Type B pancreatic cell (in vitro differentiated cells): ENCODE measurements around the gene NEK7. TPM values are rescaled to one million over a fixed set of nuclear protein-coding genes. Genes with fewer than 3 reads are reported as not detected.

Experiments
- DNase-seq: peaks from one replicate; pipeline ENCODE4 v3.0.0; 2021; ENCODE audit warnings: mixed read lengths; ENCODE audit not compliant: unreplicated experiment; ENCODE audit errors: extremely low spot score
- H3K27ac Mint-ChIP-seq: 2 replicates; pipeline ENCODE4 v1.8.0; 2021; ENCODE audit warnings: mild to moderate bottlenecking, mixed read lengths
- H3K27me3 Mint-ChIP-seq: 2 replicates; pipeline ENCODE4 v1.8.0; 2021; ENCODE audit warnings: mixed read lengths
- H3K36me3 Mint-ChIP-seq: 2 replicates; pipeline ENCODE4 v1.8.0; 2021; ENCODE audit warnings: mixed read lengths
- H3K4me1 Mint-ChIP-seq: one replicate; pipeline ENCODE4 v1.8.0; 2021; ENCODE audit warnings: mixed read lengths; ENCODE audit not compliant: unreplicated experiment
- H3K4me3 Mint-ChIP-seq: 2 replicates; pipeline ENCODE4 v1.8.0; 2021; ENCODE audit warnings: mild to moderate bottlenecking, mixed read lengths
- H3K9me3 Mint-ChIP-seq: 2 replicates; pipeline ENCODE4 v1.8.0; 2021; ENCODE audit warnings: mixed read lengths
- CTCF ChIP-seq: fragments of 200-600 bp; sonication (generic); conservative IDR thresholded peaks from 2 replicates; pipeline ENCODE4 v1.5.0; 2021; ENCODE audit warnings: antibody characterized with exemption, mild to moderate bottlenecking
- total RNA-seq: library from RNA; stranded (reverse); gene quantifications from 2 replicates; pipeline ENCODE4 v1.2.1, GENCODE V29; 2021; ENCODE audit warnings: low replicate concordance

NEK7 gene
- total RNA-seq, 1 donor from 2014 or later, result 35.1 TPM

GRCh38 chr1:198116069-198116468, 40.7 kb upstream of the NEK7 start:
- no peak for DNase-seq
- TF ChIP-seq CTCF, result no peak
- no peaks in the 10 kb centered on the region for H3K4me1 Mint-ChIP-seq
- H3K27ac Mint-ChIP-seq, result no peak overlapping the region
- no peaks in the 10 kb centered on the region for H3K36me3 Mint-ChIP-seq
- no peaks in the 10 kb centered on the region for H3K27me3 Mint-ChIP-seq
- no peaks in the 10 kb centered on the region for H3K9me3 Mint-ChIP-seq
- H3K4me3 Mint-ChIP-seq, result no peak overlapping the region

- Mint-ChIP-seq H3K36me3 (no peaks in the 10 kb centered on the region), H3K27me3 (no peaks in the 10 kb centered on the region), H3K27ac (no peak overlapping the region), H3K9me3 (no peaks in the 10 kb centered on the region), H3K4me1 (peaks cover 2% of the 10 kb centered on the region), H3K4me3 (no peak overlapping the region)
- TF ChIP-seq CTCF, result no peak
- DNase-seq, result no peak
Measured at GRCh38 chr1:198116469-198116868, 40.3 kb upstream of the NEK7 start.

- H3K4me1 Mint-ChIP-seq, result peaks cover 4% of the 10 kb centered on the region
- no peak overlapping the region for H3K4me3 Mint-ChIP-seq
- H3K9me3 Mint-ChIP-seq, result no peaks in the 10 kb centered on the region
- no peaks in the 10 kb centered on the region for H3K36me3 Mint-ChIP-seq
- DNase-seq, result no peak
- TF ChIP-seq CTCF, result no peak
- no peaks in the 10 kb centered on the region for H3K27me3 Mint-ChIP-seq
- no peak overlapping the region for H3K27ac Mint-ChIP-seq
Measured at GRCh38 chr1:198117267-198117666, 39.5 kb upstream of the NEK7 start.

GRCh38 chr1:198118134-198118533, 38.7 kb upstream of the NEK7 start:
- no peaks in the 10 kb centered on the region for H3K36me3 Mint-ChIP-seq
- no peak for TF ChIP-seq CTCF
- H3K9me3 Mint-ChIP-seq, result no peaks in the 10 kb centered on the region
- no peak overlapping the region for H3K4me3 Mint-ChIP-seq
- no peaks in the 10 kb centered on the region for H3K27me3 Mint-ChIP-seq
- DNase-seq, result no peak
- H3K27ac Mint-ChIP-seq, result no peak overlapping the region
- peaks cover 4% of the 10 kb centered on the region for H3K4me1 Mint-ChIP-seq

DNA sequence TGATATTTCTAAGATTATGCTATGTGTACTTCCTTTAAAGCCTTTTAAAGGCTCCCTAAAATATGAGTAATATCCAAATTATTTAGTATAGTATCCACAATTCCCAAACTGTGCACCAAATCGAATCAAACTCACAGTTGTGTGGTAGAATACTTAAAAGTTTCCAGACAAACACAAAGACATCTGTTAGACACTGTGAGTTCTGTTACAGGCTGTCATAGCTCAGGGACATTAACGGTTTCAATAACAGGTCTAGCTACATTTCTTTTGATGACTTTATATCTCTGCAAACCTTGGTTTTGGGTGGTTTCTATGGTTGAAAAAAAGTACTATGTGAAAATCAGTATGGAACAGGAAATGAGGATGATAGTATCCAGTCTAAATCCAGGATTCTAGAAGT, 36.9 kb upstream of the NEK7 start:
- Mint-ChIP-seq H3K4me3 (no peak overlapping the region), H3K9me3 (no peaks in the 10 kb centered on the region), H3K4me1 (peaks cover 4% of the 10 kb centered on the region), H3K27me3 (no peaks in the 10 kb centered on the region), H3K27ac (no peak overlapping the region), H3K36me3 (no peaks in the 10 kb centered on the region)
- TF ChIP-seq CTCF, result no peak
- DNase-seq, result no peak
